ENCODE data around the gene COL6A5.

The COL6A5 gene

GRCh38 chr3:130468311-130468710, 122.8 kb downstream of the COL6A5 start:
- no peak for DNase-seq (ENCODE audit: extremely low spot score)
- ChIA-PET CTCF (no interaction called here), POLR2A (no interaction called here)
- TF ChIP-seq CTCF (IDR thresholded peaks at IDR 0.05; ENCODE audit: control extremely low read depth, extremely low read depth, low read depth, missing control alignments): no peak

GRCh38 chr3:130470126-130470525, 124.7 kb downstream of the COL6A5 start:
- CTCF ChIA-PET: no interaction called here
- DNase-seq (ENCODE audit: extremely low spot score): no peak
- POLR2A ChIA-PET: no interaction called here
- TF ChIP-seq CTCF (IDR thresholded peaks at IDR 0.05; ENCODE audit: control extremely low read depth, extremely low read depth, low read depth, missing control alignments): no peak

GRCh38 chr3:130473416-130473815, 127.9 kb downstream of the COL6A5 start:
- ChIA-PET CTCF (interaction anchor here (1.4 kb wide), 1 partner anchor 23 kb away, joined by 3 read pairs; no protein-coding TSS in a partner anchor), POLR2A (no interaction called here)
- DNase-seq (ENCODE audit: extremely low spot score): no peak
- no peak for TF ChIP-seq CTCF (IDR thresholded peaks at IDR 0.05; ENCODE audit: control extremely low read depth, extremely low read depth, low read depth, missing control alignments)

- TF ChIP-seq CTCF (IDR thresholded peaks at IDR 0.05; ENCODE audit: control extremely low read depth, extremely low read depth, low read depth, missing control alignments): peak; percentile 13
- DNase-seq (ENCODE audit: extremely low spot score): no peak
- POLR2A ChIA-PET: no interaction called here
- CTCF ChIA-PET: interaction anchor here (0.7 kb wide), 1 partner anchor 17 kb away, joined by 3 read pairs; no protein-coding TSS in a partner anchor
Observed at GRCh38 chr3:130480736-130481135, 135.3 kb downstream of the COL6A5 start.

GRCh38 chr3:130488288-130488687, 142.8 kb downstream of the COL6A5 start:
- POLR2A ChIA-PET: no interaction called here
- no peak for TF ChIP-seq CTCF (IDR thresholded peaks at IDR 0.05; ENCODE audit: control extremely low read depth, extremely low read depth, low read depth, missing control alignments)
- no peak for DNase-seq (ENCODE audit: extremely low spot score)
- CTCF ChIA-PET: interaction anchor here (1.6 kb wide), 1 partner anchor 30 kb away, joined by 3 read pairs; no protein-coding TSS in a partner anchor

- ChIA-PET POLR2A (no interaction called here), CTCF (interaction anchor here (1.6 kb wide), 1 partner anchor 31 kb away, joined by 3 read pairs; no protein-coding TSS in a partner anchor)
- TF ChIP-seq CTCF (IDR thresholded peaks at IDR 0.05; ENCODE audit: control extremely low read depth, extremely low read depth, low read depth, missing control alignments): no peak
- no peak for DNase-seq (ENCODE audit: extremely low spot score)
Observed at GRCh38 chr3:130488769-130489450, 143.4 kb downstream of the COL6A5 start.
